GM12891 (cell line): ENCODE measurements around the gene TMED3.

Experiments used
- PAX5 ChIP-seq: IDR thresholded peaks from 2 replicates; pipeline ENCODE4 v1.6.1; 2011; ENCODE audit warnings: low read length, moderate library complexity, mild to moderate bottlenecking; ENCODE audit not compliant: insufficient read depth, severe bottlenecking
- POLR2A ChIP-seq: IDR thresholded peaks from 2 replicates; pipeline ENCODE4 v1.6.1; 2011; ENCODE audit warnings: low read depth, low read length, control low read depth
- POLR2AphosphoS5 ChIP-seq: IDR thresholded peaks from 2 replicates; pipeline ENCODE4 v1.6.1; 2011; ENCODE audit warnings: low read depth, low read length, control low read depth
- POU2F2 ChIP-seq: IDR thresholded peaks from 2 replicates; pipeline ENCODE4 v1.6.1; 2011; ENCODE audit warnings: low read depth, mild to moderate bottlenecking, control low read depth, low read length, moderate library complexity
- SPI1 ChIP-seq: IDR thresholded peaks from 2 replicates; pipeline ENCODE4 v1.6.1; 2011; ENCODE audit warnings: low read depth, low read length, control low read depth
- TAF1 ChIP-seq: IDR thresholded peaks from 2 replicates; pipeline ENCODE4 v1.6.1; 2011; ENCODE audit warnings: low read depth, low read length, control low read depth

DNA sequence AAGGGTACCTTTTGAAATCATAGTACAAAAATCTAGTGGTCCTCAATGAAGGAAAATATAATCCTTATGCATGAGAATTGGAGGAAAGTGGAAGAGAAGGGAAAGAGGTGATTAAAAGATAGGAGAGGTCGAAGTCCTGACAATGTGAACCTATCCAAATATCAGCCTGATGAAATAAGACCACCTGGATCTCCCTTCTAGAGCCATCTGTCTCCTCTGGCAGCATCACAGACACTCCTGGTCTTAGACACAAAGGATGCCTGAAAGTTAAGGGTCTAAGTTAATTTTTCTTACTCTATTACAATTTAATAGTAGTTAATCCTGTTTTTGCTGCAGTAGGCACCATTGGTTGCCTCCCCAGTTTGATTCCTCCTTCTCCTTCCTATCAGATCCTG lies 11.1 kb upstream of the TMED3 start:
- TF ChIP-seq POLR2AphosphoS5 (no peak), POLR2A (no peak), PAX5 (no peak), TAF1 (no peak), SPI1 (no peak), POU2F2 (no peak)
